Upper lobe of left lung (tissue), 4 donors: ENCODE results near the gene TIGD4.

Experiments used
- CTCF ChIP-seq, 6 experiments: fragments of 450-650 bp in 4 of 6; fragments of 200-600 bp in 2 of 6; sonication (generic) in 2 of 6; IDR thresholded peaks; one replicate each; pipeline ENCODE4 v1.5.1; 2016 to 2019; ENCODE audit warnings: antibody characterized with exemption in 6 of 6
- EP300 ChIP-seq, 4 donors: sonication (generic); formaldehyde crosslinking; IDR thresholded peaks; one replicate each; pipeline ENCODE4 v1.5.1; 2017; ENCODE audit warnings: antibody characterized with exemption in 4 of 4, control low read depth in 2 of 4
- POLR2A ChIP-seq, 4 donors: fragments of 450-650 bp; IDR thresholded peaks; one replicate each; pipeline ENCODE4 v1.5.1; 2016 to 2017; ENCODE audit warnings: antibody characterized with exemption in 4 of 4, mild to moderate bottlenecking in 2 of 4

DNA sequence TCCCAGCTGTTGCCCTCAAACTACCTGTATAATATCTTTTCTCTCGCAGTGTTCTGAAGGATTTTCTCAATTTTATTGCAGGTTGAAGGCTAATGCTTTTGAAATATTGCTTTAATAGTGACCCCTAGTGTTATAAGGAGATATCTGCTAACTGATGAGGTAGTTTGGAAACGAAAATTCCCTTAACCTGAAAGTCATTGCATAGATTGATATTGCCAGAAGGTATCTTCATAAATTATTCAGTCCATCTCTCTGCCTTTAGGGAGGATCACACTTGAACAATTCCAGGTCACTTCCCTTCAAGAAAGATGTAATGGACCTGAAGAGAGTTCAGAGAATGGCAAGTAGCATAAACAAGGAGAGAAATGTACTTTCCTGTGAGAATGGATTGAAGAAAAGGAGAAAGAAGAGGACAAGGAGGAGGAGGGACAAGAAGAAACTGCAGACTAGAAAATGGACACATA, 44.1 kb downstream of the TIGD4 start:
- TF ChIP-seq CTCF (IDR thresholded peaks at IDR 0.05) (peak in 5 of 6 experiments; percentile 29 to 59 (median 47)), POLR2A (IDR thresholded peaks at IDR 0.05) (no peak), EP300 (IDR thresholded peaks at IDR 0.05) (no peak)
